H1 (cell line): ENCODE data around the gene TEKTIP1. TPM values are rescaled to one million over a fixed set of nuclear protein-coding genes. Genes with fewer than 3 reads are reported as not detected.
A peak's percentile ranks its signal among the peaks of the same experiment; 100 is the strongest.

Source experiments
- CTCF ChIA-PET: fragments of 300-600 bp; sonication (Branson Sonifier 250); formaldehyde crosslinking; loops from one replicate; lab custom pipeline; 2021; ENCODE audit not compliant: partially characterized antibody; lab: Charles Lee
- POLR2A ChIA-PET: fragments of 300-600 bp; sonication (Branson Sonifier 250); formaldehyde crosslinking; loops from one replicate; lab custom pipeline; 2021; ENCODE audit warnings: inconsistent platforms; ENCODE audit not compliant: partially characterized antibody; lab: Charles Lee
- DNase-seq, 2 experiments: peaks; one replicate each; pipeline versions ENCODE4 v3.0.0 to v3.0.0-alpha.2; 2010 to 2022; ENCODE audit warnings: low spot score in 2 of 2, low read depth in 1 of 2, mixed read lengths in 1 of 2
- FAIRE-seq: peaks from 2 replicates; lab custom pipeline; 2011; peaks lifted over from hg19 to GRCh38; lab: Jason Lieb, UNC
- H2AFZ ChIP-seq: 2 replicates; pipeline ENCODE4 v1.8.1; 2012; ENCODE audit warnings: low read length, inconsistent platforms
- H2AK5ac ChIP-seq: 2 replicates; pipeline ENCODE4 v1.6.1; 2013; ENCODE audit warnings: low read depth, low read length
- H2BK120ac ChIP-seq: replicated peaks from 2 replicates; pipeline ENCODE3; 2013; ENCODE audit warnings: low read depth, low read length, inconsistent platforms
- H2BK12ac ChIP-seq: 2 replicates; pipeline ENCODE4 v1.6.1; 2013; ENCODE audit warnings: low read depth, low read length
- H2BK15ac ChIP-seq: 2 replicates; pipeline ENCODE4 v1.6.1; 2013; ENCODE audit warnings: low read length
- H2BK20ac ChIP-seq: 2 replicates; pipeline ENCODE4 v1.6.1; 2013; ENCODE audit warnings: low read length
- H2BK5ac ChIP-seq: 2 replicates; pipeline ENCODE4 v1.6.1; 2013; ENCODE audit warnings: low read depth, low read length
- H3K14ac ChIP-seq: 2 replicates; pipeline ENCODE4 v1.6.1; 2013; ENCODE audit warnings: inconsistent platforms; ENCODE audit not compliant: insufficient read length
- H3K18ac ChIP-seq: 2 replicates; pipeline ENCODE4 v1.6.1; 2013; ENCODE audit warnings: low read length; ENCODE audit errors: extremely low read depth
- H3K23ac ChIP-seq: 2 replicates; pipeline ENCODE4 v1.6.1; 2013; ENCODE audit warnings: inconsistent platforms; ENCODE audit not compliant: insufficient read length
- H3K23me2 ChIP-seq: 2 replicates; pipeline ENCODE4 v1.6.1; 2013; ENCODE audit warnings: low read depth, low read length
- H3K27ac ChIP-seq: 2 replicates; pipeline ENCODE4 v1.6.1; 2011; ENCODE audit warnings: low read depth, low read length, inconsistent platforms
- H3K27me3 ChIP-seq, 4 experiments: replicated peaks in 1 of 4; 1 replicate in 1 of 4; 2 replicates in 3 of 4; pipeline versions ENCODE4 v1.6.1 to v1.8.1; 2011 to 2013; ENCODE audit warnings: low read length in 3 of 4, mild to moderate bottlenecking in 3 of 4, inconsistent platforms in 2 of 4, mixed read lengths in 2 of 4, moderate library complexity in 1 of 4; ENCODE audit not compliant: control insufficient read depth in 3 of 4, insufficient read depth in 3 of 4; ENCODE audit errors: extremely low read depth in 1 of 4
- H3K36me3 ChIP-seq, 4 experiments: 2 replicates each; pipeline versions ENCODE4 v1.6.1 to v1.8.1; 2011 to 2013; ENCODE audit warnings: mild to moderate bottlenecking in 4 of 4, low read length in 3 of 4, moderate library complexity in 2 of 4, control low read depth in 1 of 4, inconsistent platforms in 1 of 4; ENCODE audit not compliant: insufficient read depth in 4 of 4, control insufficient read depth in 2 of 4
- H3K4ac ChIP-seq: replicated peaks from 2 replicates; pipeline ENCODE3; 2013; ENCODE audit warnings: low read length, low read depth, mixed read lengths, inconsistent platforms; ENCODE audit not compliant: insufficient read length
- H3K4me1 ChIP-seq, 4 experiments: replicated peaks in 1 of 4; 1 replicate in 1 of 4; 2 replicates in 3 of 4; pipeline versions ENCODE4 v1.6.1 to v1.8.1; 2011 to 2013; ENCODE audit warnings: low read length in 3 of 4, inconsistent platforms in 2 of 4, mixed read lengths in 1 of 4; ENCODE audit not compliant: insufficient read depth in 4 of 4, control insufficient read depth in 3 of 4
- H3K4me2 ChIP-seq, 2 experiments: 2 replicates each; pipeline versions ENCODE4 v1.6.1 to v1.8.1; 2011 to 2013; ENCODE audit warnings: low read depth in 2 of 2, low read length in 2 of 2, control low read depth in 1 of 2, inconsistent platforms in 1 of 2, mild to moderate bottlenecking in 1 of 2; ENCODE audit not compliant: insufficient read depth in 1 of 2
- H3K4me3 ChIP-seq, 4 experiments: fragments of 200-600, 300-600 bp in 1 of 4; sonication (generic), shearing (Covaris generic), sonication (Bioruptor Twin) in 1 of 4; 2 replicates each; pipeline versions ENCODE4 v1.5.1 to v1.8.1; 2011 to 2016; ENCODE audit warnings: low read length in 4 of 4, low read depth in 3 of 4, control low read depth in 2 of 4, inconsistent platforms in 2 of 4, mild to moderate bottlenecking in 2 of 4, mixed read lengths in 1 of 4, moderate library complexity in 1 of 4; ENCODE audit not compliant: insufficient read depth in 2 of 4; ENCODE audit errors: extremely low read depth in 1 of 4
- H3K56ac ChIP-seq: replicated peaks from 2 replicates; pipeline ENCODE3; 2013; ENCODE audit warnings: low read depth, mild to moderate bottlenecking, mixed read lengths, low read length, inconsistent platforms; ENCODE audit not compliant: insufficient read length
- H3K79me1 ChIP-seq: 2 replicates; pipeline ENCODE4 v1.6.1; 2013; ENCODE audit warnings: low read depth, low read length, control low read depth
- H3K79me2 ChIP-seq, 2 experiments: 2 replicates each; pipeline versions ENCODE4 v1.6.1 to v1.8.1; 2012 to 2013; ENCODE audit warnings: low read length in 2 of 2, mild to moderate bottlenecking in 2 of 2, inconsistent platforms in 1 of 2; ENCODE audit not compliant: insufficient read depth in 2 of 2, control insufficient read depth in 1 of 2
- H3K9ac ChIP-seq, 4 experiments: replicated peaks in 1 of 4; 1 replicate in 1 of 4; 2 replicates in 3 of 4; pipeline versions ENCODE4 v1.6.1 to v1.8.1; 2011 to 2013; ENCODE audit warnings: low read depth in 3 of 4, low read length in 3 of 4, control low read depth in 2 of 4, mild to moderate bottlenecking in 2 of 4, moderate library complexity in 2 of 4, inconsistent platforms in 1 of 4; ENCODE audit errors: extremely low read depth in 1 of 4
- H3K9me3 ChIP-seq, 2 experiments: 2 replicates each; pipeline versions ENCODE4 v1.6.1 to v1.8.1; 2012 to 2013; ENCODE audit warnings: mild to moderate bottlenecking in 2 of 2, moderate library complexity in 2 of 2, control low read depth in 1 of 2, inconsistent platforms in 1 of 2, low read depth in 1 of 2, low read length in 1 of 2, mixed read lengths in 1 of 2; ENCODE audit not compliant: insufficient read depth in 2 of 2
- H4K20me1 ChIP-seq, 2 experiments: replicated peaks in 1 of 2; 2 replicates each; pipeline versions ENCODE3 to v1.8.1; 2011 to 2013; ENCODE audit warnings: inconsistent platforms in 2 of 2, low read length in 2 of 2, mild to moderate bottlenecking in 1 of 2; ENCODE audit not compliant: insufficient read depth in 2 of 2, control insufficient read depth in 1 of 2
- H4K5ac ChIP-seq: 2 replicates; pipeline ENCODE4 v1.6.1; 2013; ENCODE audit warnings: low read length, low read depth, mixed read lengths, inconsistent platforms; ENCODE audit not compliant: insufficient read length
- H4K8ac ChIP-seq: 2 replicates; pipeline ENCODE4 v1.8.0; 2013; ENCODE audit warnings: mild to moderate bottlenecking, moderate library complexity, low read length, inconsistent platforms; ENCODE audit not compliant: insufficient read depth; ENCODE audit errors: extremely low read depth
- H4K91ac ChIP-seq: replicated peaks from 2 replicates; pipeline ENCODE3; 2013; ENCODE audit warnings: low read length, mixed read lengths, inconsistent platforms; ENCODE audit not compliant: insufficient read length
- CBX8 ChIP-seq: fragments of 300-800, 300-1000 bp; sonication (generic); IDR thresholded peaks from 2 replicates; pipeline ENCODE4 v1.7.1; 2016; ENCODE audit warnings: low read depth, low read length, borderline replicate concordance
- CREB1 ChIP-seq: IDR thresholded peaks from 2 replicates; pipeline ENCODE4 v1.6.1; 2012; ENCODE audit warnings: inconsistent platforms
- CTBP2 ChIP-seq: IDR thresholded peaks from 2 replicates; pipeline ENCODE4 v1.7.0; 2011; ENCODE audit warnings: borderline replicate concordance, mild to moderate bottlenecking, moderate library complexity, mixed read lengths, low read length; ENCODE audit not compliant: insufficient read depth, insufficient read length
- EZH2 ChIP-seq: fragments of 200-600 bp; sonication (generic); IDR thresholded peaks from 2 replicates; pipeline ENCODE4 v1.7.1; 2012; ENCODE audit warnings: low read depth, mild to moderate bottlenecking, moderate library complexity, low read length, inconsistent platforms; ENCODE audit not compliant: severe bottlenecking
- MAX ChIP-seq: IDR thresholded peaks from 2 replicates; pipeline ENCODE4 v1.6.1; 2012; ENCODE audit warnings: inconsistent platforms
- NANOG ChIP-seq: IDR thresholded peaks from 2 replicates; pipeline ENCODE4 v1.6.1; 2011; ENCODE audit warnings: low read length, low read depth, mild to moderate bottlenecking, inconsistent platforms; ENCODE audit not compliant: insufficient read depth, poor library complexity, severe bottlenecking
- NRF1 ChIP-seq: IDR thresholded peaks from 2 replicates; pipeline ENCODE4 v1.6.1; 2011; ENCODE audit warnings: mild to moderate bottlenecking, low read depth, low read length, improper control_type of control experiment
- RAD21 ChIP-seq, 2 experiments: IDR thresholded peaks in 1 of 2; conservative IDR thresholded peaks in 1 of 2; 2 replicates each; pipeline ENCODE4 v1.6.1; 2011; ENCODE audit warnings: low read depth in 2 of 2, low read length in 2 of 2, improper control_type of control experiment in 1 of 2, inconsistent platforms in 1 of 2, mild to moderate bottlenecking in 1 of 2, moderate library complexity in 1 of 2
- SIX5 ChIP-seq: IDR thresholded peaks from 2 replicates; pipeline ENCODE4 v1.6.1; 2011; ENCODE audit warnings: mild to moderate bottlenecking, low read depth, low read length
- SP1 ChIP-seq: IDR thresholded peaks from 2 replicates; pipeline ENCODE4 v1.6.1; 2011; ENCODE audit warnings: low read depth, low read length
- TAF1 ChIP-seq: IDR thresholded peaks from 2 replicates; pipeline ENCODE4 v1.6.1; 2011; ENCODE audit warnings: mild to moderate bottlenecking, low read depth, low read length
- USF2 ChIP-seq: IDR thresholded peaks from 2 replicates; pipeline ENCODE4 v1.6.1; 2011; ENCODE audit warnings: low read length, improper control_type of control experiment
- WGBS, 2 experiments: shearing (Covaris generic) in 1 of 2; methylation state at CpG; one replicate each; pipeline versions ENCODE4 v1.1.6 to v1.1.7; 2013 to 2015; ENCODE audit warnings: low lambda C conversion rate in 2 of 2, mixed read lengths in 2 of 2, inconsistent platforms in 1 of 2, low coverage in 1 of 2, missing lambda C conversion rate in 1 of 2; ENCODE audit not compliant: insufficient replicate concordance in 2 of 2, insufficient coverage in 1 of 2, insufficient read length in 1 of 2; ENCODE audit errors: extremely low coverage in 1 of 2, missing lambda C conversion rate in 1 of 2; 5-methylcytosine and 5-hydroxymethylcytosine counted together
- polyA plus RNA-seq, 7 experiments: library from polyadenylated mRNA; depleted of rRNA in 3 of 7; stranded (reverse) in 5 of 7; unstranded in 2 of 7; fragments of >200 nt in 5 of 7; fragments of 200-250 nt in 2 of 7; gene quantifications; 1 replicate in 5 of 7; 2 replicates in 1 of 7; 4 replicates in 1 of 7; pipeline versions ENCODE4 v1.2.1 to v1.2.3, GENCODE V29; 2011 to 2013; ENCODE audit warnings: missing spikeins in 2 of 7, mixed read lengths in 2 of 7
- total RNA-seq: library from RNA; stranded (reverse); fragmentation: NEBNext Ultra II Directional; extraction: Animal tissue kit (Norgen Biotek cat#: 25700); gene quantifications from 2 replicates; pipeline ENCODE4 v1.2.1, GENCODE V29; 2021

TEKTIP1 gene
- total and polyA plus RNA-seq, 2 of the 8 experiments (the other 6 are each of a cell fraction or from before 2014, with no cell fraction given) = 1.1 TPM; not detected in 1

- no peak overlapping the region for H2BK15ac ChIP-seq
- ChIA-PET POLR2A (interaction anchor here (0.9 to 1.6 kb wide), 3 partner anchors 12 to 108 kb away, joined by 3 to 6 read pairs (median 3); partner anchors contain the start of gene PIP5K1C), CTCF (interaction anchor here (0.9 to 3.9 kb wide), 14 partner anchors 9 to 99 kb away, joined by 3 to 29 read pairs (median 4); no protein-coding TSS in a partner anchor)
- DNase-seq (peak in 1 of 2 experiments; percentile 63), FAIRE-seq (no peak)
- no peak overlapping the region for H3K27ac ChIP-seq
- no peaks in the 10 kb centered on the region for H3K79me2 ChIP-seq
- no peak overlapping the region for H4K91ac ChIP-seq
- H2BK120ac ChIP-seq = no peak overlapping the region
- H3K36me3 ChIP-seq = no peaks in the 10 kb centered on the region
- no peak overlapping the region for H3K14ac ChIP-seq
- H4K5ac ChIP-seq = no peak overlapping the region
- H3K4me3 ChIP-seq = no peak overlapping the region
- H4K20me1 ChIP-seq = peaks cover 0 to 2% of the 10 kb centered on the region in 2 experiments
- no peak overlapping the region; the same call in 1 of the 2 replicates for H2BK12ac ChIP-seq
- no peak overlapping the region for H2AFZ ChIP-seq
- H2AK5ac ChIP-seq = no peak overlapping the region; the same call in 1 of the 2 replicates
- no peak overlapping the region for H3K4ac ChIP-seq
- no peaks in the 10 kb centered on the region for H3K4me1 ChIP-seq
- no peaks in the 10 kb centered on the region; the same call in 1 of the 2 replicates for H3K79me1 ChIP-seq
- H2BK5ac ChIP-seq = no peak overlapping the region
- no peaks in the 10 kb centered on the region for H3K23me2 ChIP-seq
- no peak overlapping the region for H3K18ac ChIP-seq
- no peak overlapping the region for H3K4me2 ChIP-seq
- H3K9ac ChIP-seq = no peak overlapping the region
- H3K56ac ChIP-seq = no peak overlapping the region
- no peak overlapping the region for H4K8ac ChIP-seq
- H3K27me3 ChIP-seq = peaks cover 0 to 2% (median 0%) of the 10 kb centered on the region in 4 experiments; a peak in 2 of 7 replicates
- WGBS, 2 experiments = 48% methylated on average over 11 of the region's 11 CpGs; no CpG with 5 or more reads in 1 of the 2 experiments
- peaks cover 4 to 9% of the 10 kb centered on the region in 2 experiments; a peak in 3 of 4 replicates for H3K9me3 ChIP-seq
- no peak overlapping the region for H2BK20ac ChIP-seq
- no peak overlapping the region for H3K23ac ChIP-seq
- TF ChIP-seq NANOG (no peak), CBX8 (no peak), USF2 (no peak), SP1 (no peak), EZH2 (no peak), MAX (peak; percentile 32; the same call in 1 of the 2 replicates), RAD21 (IDR thresholded peaks at IDR 0.05 in 1 of 2, conservative IDR thresholded peaks at IDR 0.05 in 1 of 2; ENCODE audit: low read depth in 2 of 2, low read length in 2 of 2) (peak; percentile 50 to 66), NRF1 (no peak), CREB1 (no peak; the same call in 1 of the 2 replicates), TAF1 (no peak), SIX5 (no peak), CTBP2 (no peak)
Observed at GRCh38 chr19:3593156-3593555, 54.2 kb downstream of the TEKTIP1 start.
